Measurements from ENCODE around the gene NEAT1. TPM values are rescaled to one million over a fixed set of nuclear protein-coding genes. Genes with fewer than 3 reads are reported as not detected.

NEAT1 gene
- total and polyA plus RNA-seq, 2 of the 8 experiments (the other 6 are each of a cell fraction or from before 2014, with no cell fraction given) = 2.4 to 10.7 TPM

GRCh38 chr11:65401073-65401802, 21.4 kb upstream of the NEAT1 start:
- Histone ChIP-seq H4K8ac (ENCODE audit: extremely low read depth, insufficient read depth, low read length) (no peak overlapping the region), H2AFZ (ENCODE audit: low read length) (no peak overlapping the region), H3K23ac (ENCODE audit: insufficient read length) (no peak overlapping the region), H2BK5ac (ENCODE audit: low read depth, low read length) (no peak overlapping the region), H3K4me3 (ENCODE audit: extremely low read depth in 1 of 4, insufficient read depth in 2 of 4, low read depth in 3 of 4, low read length in 4 of 4) (no peak overlapping the region), H2BK120ac (replicated peaks; ENCODE audit: low read depth, low read length) (no peak overlapping the region), H4K5ac (ENCODE audit: insufficient read length, low read depth, low read length) (no peak overlapping the region), H4K20me1 (replicated peaks in 1 of 2; ENCODE audit: control insufficient read depth in 1 of 2, insufficient read depth in 2 of 2, low read length in 2 of 2) (peaks cover 0 to 6% of the 10 kb centered on the region in 2 experiments), H3K23me2 (ENCODE audit: low read depth, low read length) (no peaks in the 10 kb centered on the region), H4K91ac (replicated peaks; ENCODE audit: insufficient read length, low read length) (no peak overlapping the region), H2BK12ac (ENCODE audit: low read depth, low read length) (no peak overlapping the region), H3K56ac (replicated peaks; ENCODE audit: insufficient read length, low read depth, low read length) (no peak overlapping the region), H3K14ac (ENCODE audit: insufficient read length) (no peak overlapping the region), H3K79me1 (ENCODE audit: low read depth, low read length) (0 out of 2 replicates have a peak, but pooled peaks cover 2% of the 10 kb centered on the region), H3K9me3 (ENCODE audit: insufficient read depth in 2 of 2, low read depth in 1 of 2, low read length in 1 of 2) (no peaks in the 10 kb centered on the region), H2BK15ac (ENCODE audit: low read length) (no peak overlapping the region), H3K4me2 (ENCODE audit: insufficient read depth in 1 of 2, low read depth in 2 of 2, low read length in 2 of 2) (no peak overlapping the region), H3K9ac (replicated peaks in 1 of 4; ENCODE audit: extremely low read depth in 1 of 4, low read depth in 3 of 4, low read length in 3 of 4) (no peak overlapping the region), H2BK20ac (ENCODE audit: low read length) (no peak overlapping the region), H3K4me1 (replicated peaks in 1 of 4; ENCODE audit: control insufficient read depth in 3 of 4, insufficient read depth in 4 of 4, low read length in 3 of 4) (no peaks in the 10 kb centered on the region; a peak in 1 of 7 replicates), H3K79me2 (ENCODE audit: control insufficient read depth in 1 of 2, insufficient read depth in 2 of 2, low read length in 2 of 2) (no peaks in the 10 kb centered on the region), H3K27me3 (replicated peaks in 1 of 4; ENCODE audit: control insufficient read depth in 3 of 4, extremely low read depth in 1 of 4, insufficient read depth in 3 of 4, low read length in 3 of 4) (no peaks in the 10 kb centered on the region), H3K36me3 (ENCODE audit: control insufficient read depth in 2 of 4, insufficient read depth in 4 of 4, low read length in 3 of 4) (peaks cover 0 to 7% (median 0%) of the 10 kb centered on the region in 4 experiments; a peak in 4 of 8 replicates), H3K4ac (replicated peaks; ENCODE audit: insufficient read length, low read depth, low read length) (no peak overlapping the region), H3K27ac (ENCODE audit: low read depth, low read length) (no peak overlapping the region; the same call in 1 of the 2 replicates), H3K18ac (ENCODE audit: extremely low read depth, low read length) (no peak overlapping the region), H2AK5ac (ENCODE audit: low read depth, low read length) (no peak overlapping the region)
- 82% methylated on average over 8 of the region's 16 CpGs; no CpG with 5 or more reads in 1 of the 2 experiments for WGBS, 2 experiments (ENCODE audit: extremely low coverage in 1 of 2, insufficient coverage in 1 of 2, insufficient read length in 1 of 2, insufficient replicate concordance in 2 of 2, low coverage in 1 of 2, low lambda C conversion rate in 2 of 2, missing lambda C conversion rate in 1 of 2)
- ChIA-PET POLR2A (ENCODE audit: partially characterized antibody) (interaction anchor here (1.2 to 5.4 kb wide), 7 partner anchors 10 to 116 kb away, joined by 3 to 23 read pairs (median 11); partner anchors contain the start of gene MALAT1), CTCF (ENCODE audit: partially characterized antibody) (interaction anchor here (0.6 to 7.8 kb wide), 10 partner anchors 10 to 140 kb away, joined by 3 to 69 read pairs (median 3); partner anchors contain the start of gene FRMD8)
- FAIRE-seq (no peak), DNase-seq (ENCODE audit: low read depth in 1 of 2, low spot score in 2 of 2) (no peak)
- no peak for TF ChIP-seq JUND (IDR thresholded peaks at IDR 0.05; ENCODE audit: low read length)
- no peak for TF ChIP-seq SUZ12 (IDR thresholded peaks at IDR 0.05; ENCODE audit: low read length)
- TF ChIP-seq CTCF (IDR thresholded peaks at IDR 0.05; ENCODE audit: control extremely low read depth in 1 of 3, insufficient read depth in 1 of 3, low read depth in 1 of 3, low read length in 3 of 3) = no peak

Measured in H1 (cell line).